PFSK-1 (cell line): ENCODE measurements around the gene OAS3.

ENCODE experiments used
- FOXP2 ChIP-seq: optimal IDR thresholded peaks from 2 replicates; pipeline ENCODE3; 2011; ENCODE audit warnings: borderline replicate concordance, control low read depth, inconsistent platforms; ENCODE audit not compliant: insufficient read depth; ENCODE audit errors: extremely low read length, extremely low read depth
- TAF1 ChIP-seq: IDR thresholded peaks from 2 replicates; pipeline ENCODE4 v1.6.1; 2012; ENCODE audit warnings: low read length, control low read depth, borderline replicate concordance; ENCODE audit not compliant: insufficient read depth
- TF ChIP-seq, protein P1 (sequence below), 2 experiments: IDR thresholded peaks; 2 replicates each; pipeline versions ENCODE4 v1.6.1 to v1.8.0; 2011 to 2012; ENCODE audit warnings: low read depth in 2 of 2, low read length in 2 of 2, control low read depth in 1 of 2, inconsistent platforms in 1 of 2, mild to moderate bottlenecking in 1 of 2, moderate library complexity in 1 of 2; ENCODE audit not compliant: insufficient read depth in 1 of 2

DNA sequence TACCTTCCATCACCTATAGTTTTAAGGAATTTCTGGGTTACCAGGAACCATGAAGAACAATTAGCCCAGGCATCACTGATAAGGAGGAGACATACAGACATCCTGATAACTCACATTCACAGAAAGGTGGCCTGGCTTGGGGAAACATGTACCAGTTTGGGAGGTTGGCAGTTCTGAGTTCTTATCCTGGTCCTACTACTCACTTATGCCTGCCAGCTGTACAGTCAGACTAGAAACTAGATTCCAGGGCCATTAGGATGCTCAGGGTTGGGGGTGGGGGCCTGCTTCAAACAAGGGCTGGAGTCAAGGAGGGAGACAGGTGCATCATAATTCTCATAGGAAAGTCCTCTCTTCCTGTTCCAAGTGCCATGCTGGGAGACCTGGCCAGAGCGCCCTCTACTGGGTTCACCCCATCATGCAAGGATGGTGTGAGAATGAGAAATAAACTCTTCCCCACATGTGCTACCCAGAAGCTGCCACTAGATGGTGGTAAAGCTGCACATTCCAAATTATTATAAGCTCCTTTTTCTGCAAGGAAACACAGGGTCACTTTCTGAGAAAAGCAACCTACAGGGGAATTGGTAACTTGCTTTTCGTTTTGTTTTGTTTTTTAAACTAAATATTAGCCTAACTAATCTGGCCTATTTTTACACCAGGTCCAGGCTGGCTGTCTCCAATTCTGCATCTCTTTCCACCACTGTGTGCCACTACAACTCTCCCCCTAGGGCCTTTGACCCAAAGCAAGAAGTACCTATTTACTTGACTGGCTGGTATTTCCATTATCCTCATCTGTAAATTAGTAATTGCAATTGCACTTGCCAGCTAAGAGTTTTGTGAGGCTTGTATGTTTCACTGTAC, 54.5 kb downstream of the OAS3 start:
- TF ChIP-seq FOXP2 (no peak), TAF1 (no peak)
- TF ChIP-seq, protein P1, sequence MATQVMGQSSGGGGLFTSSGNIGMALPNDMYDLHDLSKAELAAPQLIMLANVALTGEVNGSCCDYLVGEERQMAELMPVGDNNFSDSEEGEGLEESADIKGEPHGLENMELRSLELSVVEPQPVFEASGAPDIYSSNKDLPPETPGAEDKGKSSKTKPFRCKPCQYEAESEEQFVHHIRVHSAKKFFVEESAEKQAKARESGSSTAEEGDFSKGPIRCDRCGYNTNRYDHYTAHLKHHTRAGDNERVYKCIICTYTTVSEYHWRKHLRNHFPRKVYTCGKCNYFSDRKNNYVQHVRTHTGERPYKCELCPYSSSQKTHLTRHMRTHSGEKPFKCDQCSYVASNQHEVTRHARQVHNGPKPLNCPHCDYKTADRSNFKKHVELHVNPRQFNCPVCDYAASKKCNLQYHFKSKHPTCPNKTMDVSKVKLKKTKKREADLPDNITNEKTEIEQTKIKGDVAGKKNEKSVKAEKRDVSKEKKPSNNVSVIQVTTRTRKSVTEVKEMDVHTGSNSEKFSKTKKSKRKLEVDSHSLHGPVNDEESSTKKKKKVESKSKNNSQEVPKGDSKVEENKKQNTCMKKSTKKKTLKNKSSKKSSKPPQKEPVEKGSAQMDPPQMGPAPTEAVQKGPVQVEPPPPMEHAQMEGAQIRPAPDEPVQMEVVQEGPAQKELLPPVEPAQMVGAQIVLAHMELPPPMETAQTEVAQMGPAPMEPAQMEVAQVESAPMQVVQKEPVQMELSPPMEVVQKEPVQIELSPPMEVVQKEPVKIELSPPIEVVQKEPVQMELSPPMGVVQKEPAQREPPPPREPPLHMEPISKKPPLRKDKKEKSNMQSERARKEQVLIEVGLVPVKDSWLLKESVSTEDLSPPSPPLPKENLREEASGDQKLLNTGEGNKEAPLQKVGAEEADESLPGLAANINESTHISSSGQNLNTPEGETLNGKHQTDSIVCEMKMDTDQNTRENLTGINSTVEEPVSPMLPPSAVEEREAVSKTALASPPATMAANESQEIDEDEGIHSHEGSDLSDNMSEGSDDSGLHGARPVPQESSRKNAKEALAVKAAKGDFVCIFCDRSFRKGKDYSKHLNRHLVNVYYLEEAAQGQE (IDR thresholded peaks at IDR 0.05; ENCODE audit: insufficient read depth in 1 of 2, low read depth in 2 of 2, low read length in 2 of 2) = no peak
